ENCODE measurements around the gene PALMD. TPM values are rescaled to one million over a fixed set of nuclear protein-coding genes. Genes with fewer than 3 reads are reported as not detected.

Gene PALMD
- total RNA-seq, 1 experiment from 2014 or later, result 8.0 TPM

DNA sequence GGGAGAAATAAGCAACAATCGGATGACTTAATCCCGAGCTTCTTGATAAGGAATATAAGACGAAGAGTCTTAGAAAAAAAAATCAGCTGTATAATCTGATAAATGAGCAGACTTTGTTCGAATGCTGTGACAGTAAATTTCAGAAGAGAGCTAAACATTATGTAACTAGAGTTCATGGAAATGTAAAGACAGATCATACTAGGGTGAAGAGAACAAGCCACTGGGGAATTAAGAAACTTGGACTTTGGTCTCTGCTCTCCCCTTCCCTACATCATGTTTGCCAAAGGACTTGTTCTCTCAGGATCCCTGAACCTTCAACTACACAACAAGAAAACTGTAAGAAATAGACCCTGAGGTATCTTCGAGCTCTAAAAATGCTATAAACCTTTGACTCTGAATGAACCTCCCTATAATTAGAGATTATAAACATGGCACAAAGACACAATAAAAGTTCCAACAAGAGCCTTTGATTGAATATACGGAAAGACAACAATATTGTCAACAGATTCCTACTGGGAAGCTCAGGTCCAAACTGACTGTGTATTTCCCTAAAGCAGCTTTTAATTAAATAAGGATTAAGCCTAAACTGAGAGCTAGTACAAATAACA is 93.0 kb downstream of the PALMD start:
- CTCF ChIA-PET, result no interaction called here
- no TSS peak for BruUV-seq (replicated peaks)
- Histone ChIP-seq H4K20me1 (ENCODE audit: low read length) (no peaks in the 10 kb centered on the region), H3K79me2 (ENCODE audit: low read length) (no peaks in the 10 kb centered on the region), H3F3A (ENCODE audit: low read length, unreplicated experiment) (no peaks in the 10 kb centered on the region), H3K27me3 (ENCODE audit: low read length) (no peaks in the 10 kb centered on the region), H3K9me3 (ENCODE audit: low read length) (no peaks in the 10 kb centered on the region), H3K4me1 (ENCODE audit: insufficient read depth, low read length) (no peaks in the 10 kb centered on the region), H3K9me2 (replicated peaks; ENCODE audit: low read length) (no peaks in the 10 kb centered on the region), H2AFZ (ENCODE audit: low read length) (no peak overlapping the region), H3K27ac (ENCODE audit: low read length) (no peak overlapping the region), H3K36me3 (ENCODE audit: low read depth, low read length) (peaks cover 21% of the 10 kb centered on the region; the same call in 1 of the 2 replicates), H3K9ac (ENCODE audit: low read length) (no peak overlapping the region), H3K4me2 (ENCODE audit: low read length) (no peak overlapping the region), H3K4me3 (ENCODE audit: low read length) (no peak overlapping the region)
- DNase-seq, result no peak
- POLR2A ChIA-PET (ENCODE audit: unreplicated experiment), result interaction anchor here (0.6 kb wide), 2 partner anchors 28 to 74 kb away, joined by 5 read pairs; partner anchors contain the start of gene FRRS1
- intact Hi-C loops (cut with micrococcal nuclease), result no loop called here
- TF ChIP-seq, protein P1, sequence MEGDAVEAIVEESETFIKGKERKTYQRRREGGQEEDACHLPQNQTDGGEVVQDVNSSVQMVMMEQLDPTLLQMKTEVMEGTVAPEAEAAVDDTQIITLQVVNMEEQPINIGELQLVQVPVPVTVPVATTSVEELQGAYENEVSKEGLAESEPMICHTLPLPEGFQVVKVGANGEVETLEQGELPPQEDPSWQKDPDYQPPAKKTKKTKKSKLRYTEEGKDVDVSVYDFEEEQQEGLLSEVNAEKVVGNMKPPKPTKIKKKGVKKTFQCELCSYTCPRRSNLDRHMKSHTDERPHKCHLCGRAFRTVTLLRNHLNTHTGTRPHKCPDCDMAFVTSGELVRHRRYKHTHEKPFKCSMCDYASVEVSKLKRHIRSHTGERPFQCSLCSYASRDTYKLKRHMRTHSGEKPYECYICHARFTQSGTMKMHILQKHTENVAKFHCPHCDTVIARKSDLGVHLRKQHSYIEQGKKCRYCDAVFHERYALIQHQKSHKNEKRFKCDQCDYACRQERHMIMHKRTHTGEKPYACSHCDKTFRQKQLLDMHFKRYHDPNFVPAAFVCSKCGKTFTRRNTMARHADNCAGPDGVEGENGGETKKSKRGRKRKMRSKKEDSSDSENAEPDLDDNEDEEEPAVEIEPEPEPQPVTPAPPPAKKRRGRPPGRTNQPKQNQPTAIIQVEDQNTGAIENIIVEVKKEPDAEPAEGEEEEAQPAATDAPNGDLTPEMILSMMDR (conservative IDR thresholded peaks at IDR 0.05; ENCODE audit: low read depth, low read length), result no peak
- TF ChIP-seq EZH2 (IDR thresholded peaks at IDR 0.05; ENCODE audit: low read length, unreplicated experiment), result no peak
- no peak for TF ChIP-seq EZH2phosphoT487 (IDR thresholded peaks at IDR 0.05; ENCODE audit: borderline replicate concordance, low read length)
- no peak for ATAC-seq

DNA sequence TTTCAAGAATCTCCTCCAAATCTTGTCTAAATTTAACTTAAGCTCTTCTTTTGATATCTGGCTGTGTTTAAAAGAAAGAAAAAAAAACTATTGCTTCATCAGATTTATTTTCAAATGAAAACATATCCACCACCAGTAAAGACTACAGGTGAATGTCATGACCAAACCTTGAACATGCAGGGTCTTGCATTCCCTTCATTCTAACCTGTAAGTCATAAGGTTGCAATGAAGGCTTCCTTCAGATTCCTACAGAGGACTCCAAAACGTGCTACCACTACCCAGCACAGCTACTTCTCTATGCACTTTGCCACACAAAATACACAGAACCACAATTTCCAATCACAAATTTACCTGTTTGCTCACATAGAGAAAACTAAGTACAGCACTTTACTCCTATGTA is 94.2 kb downstream of the PALMD start:
- Histone ChIP-seq H3K9ac (ENCODE audit: low read length) (no peak overlapping the region), H3K27ac (ENCODE audit: low read length) (no peak overlapping the region), H3K4me1 (ENCODE audit: insufficient read depth, low read length) (no peaks in the 10 kb centered on the region), H3K36me3 (ENCODE audit: low read depth, low read length) (peaks cover 21% of the 10 kb centered on the region; the same call in 1 of the 2 replicates), H4K20me1 (ENCODE audit: low read length) (no peaks in the 10 kb centered on the region), H3K79me2 (ENCODE audit: low read length) (no peaks in the 10 kb centered on the region), H3K4me3 (ENCODE audit: low read length) (no peak overlapping the region), H3K4me2 (ENCODE audit: low read length) (no peak overlapping the region), H2AFZ (ENCODE audit: low read length) (no peak overlapping the region), H3K9me2 (replicated peaks; ENCODE audit: low read length) (no peaks in the 10 kb centered on the region), H3K27me3 (ENCODE audit: low read length) (no peaks in the 10 kb centered on the region), H3F3A (ENCODE audit: low read length, unreplicated experiment) (no peaks in the 10 kb centered on the region), H3K9me3 (ENCODE audit: low read length) (no peaks in the 10 kb centered on the region)
- intact Hi-C loops (cut with micrococcal nuclease), result no loop called here
- CTCF ChIA-PET, result no interaction called here
- POLR2A ChIA-PET (ENCODE audit: unreplicated experiment), result no interaction called here
- no peak for TF ChIP-seq EZH2 (IDR thresholded peaks at IDR 0.05; ENCODE audit: low read length, unreplicated experiment)
- TF ChIP-seq, protein P1 (conservative IDR thresholded peaks at IDR 0.05; ENCODE audit: low read depth, low read length), result no peak
- no peak for TF ChIP-seq EZH2phosphoT487 (IDR thresholded peaks at IDR 0.05; ENCODE audit: borderline replicate concordance, low read length)
- no peak for ATAC-seq
- no TSS peak for BruUV-seq (replicated peaks)
- DNase-seq, result no peak

Other genes with a start within 250 kb of the PALMD start
- gene FRRS1, start 120.5 kb downstream of the PALMD start, total RNA-seq (2014; rRNA removed), result 14.5 and 16.3 TPM in 2 replicates
- 8.7 and 9.8 TPM in 2 replicates for gene AGL, start 204.2 kb downstream of the PALMD start, total RNA-seq (2014; rRNA removed)

Measured in PC-3 (cell line).